Right ventricle myocardium superior (tissue), 1 donor: ENCODE data around the gene UPK3A. TPM values are rescaled to one million over a fixed set of nuclear protein-coding genes. Genes with fewer than 3 reads are reported as not detected.

Experiments used
- ATAC-seq: fragments of 200-7000 bp; cut with Tn5 transposase; one replicate; pipeline ENCODE4 v1.9.1; 2020; ENCODE audit warnings: mild to moderate bottlenecking; ENCODE audit not compliant: poor library complexity
- DNase-seq: peaks from one replicate; pipeline ENCODE4 v3.0.0-alpha.2; 2020
- intact Hi-C: fragments of 100-400 bp; cut with DNase I; formaldehyde crosslinking; loops from one replicate; pipeline ENCODE4 v1.11.2; 2022
- total RNA-seq: library from RNA; stranded (reverse); fragmentation: NEBNext Ultra II Directional; extraction: Animal tissue kit (Norgen Biotek cat#: 25700); gene quantifications from one replicate; pipeline ENCODE4 v1.2.1, GENCODE V29; 2021
- donor health status: DM: no; HTN: yes; CAD: no; lungs with severe emphysema.

UPK3A gene
- total RNA-seq, 1 donor from 2014 or later, result 0.65 TPM

DNA sequence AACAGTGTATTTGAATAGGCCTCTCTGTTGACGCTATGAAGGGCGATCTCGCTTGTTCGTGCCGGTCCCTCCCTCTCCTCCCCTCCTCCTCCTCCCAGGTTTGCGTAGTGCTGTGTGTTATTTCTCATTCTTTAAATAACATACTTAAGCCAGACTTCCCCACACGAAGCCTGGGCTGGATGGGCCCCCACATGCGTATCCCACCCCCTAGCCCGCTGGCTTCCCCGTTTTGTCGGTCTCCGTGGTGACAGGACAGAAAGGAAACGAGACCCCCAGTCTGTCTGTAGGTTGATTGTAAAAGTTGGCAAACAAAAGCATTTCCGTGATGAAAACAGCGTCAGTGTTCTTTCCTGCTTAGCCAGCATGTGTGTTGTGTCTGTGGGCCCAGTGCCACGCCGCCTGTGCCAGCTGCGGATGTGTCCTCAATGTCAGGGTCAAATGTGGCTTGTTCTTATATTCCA, 52.3 kb downstream of the UPK3A start:
- intact Hi-C loops, result loop anchor here (10.0 kb wide), 1 partner anchor 62 kb away; no protein-coding TSS in a partner anchor
- ATAC-seq, result peak; percentile 53
- DNase-seq, result peak; percentile 93

DNA sequence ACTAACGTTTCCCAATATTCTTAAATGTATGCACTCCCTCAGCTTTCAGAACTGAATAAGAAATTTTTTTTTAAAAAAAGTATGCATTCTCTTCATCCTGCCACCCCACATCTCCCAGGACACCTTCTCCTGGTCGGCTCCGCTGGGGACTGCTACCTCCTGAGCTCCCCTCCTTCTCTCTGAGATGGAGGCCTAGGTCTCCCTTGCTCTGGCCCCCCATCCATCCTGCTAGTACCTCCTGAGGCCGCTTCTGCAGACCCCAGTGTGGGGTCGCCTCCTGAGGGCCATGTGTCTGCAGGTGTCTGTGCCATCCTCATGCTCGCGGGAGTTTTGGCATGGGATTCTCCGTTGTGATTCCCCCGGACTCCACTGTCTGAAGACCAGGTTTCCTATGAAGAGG, 52.8 kb downstream of the UPK3A start:
- intact Hi-C loops, result loop anchor here (10.0 kb wide), 1 partner anchor 63 kb away; no protein-coding TSS in a partner anchor
- DNase-seq (no peak), ATAC-seq (no peak)

DNA sequence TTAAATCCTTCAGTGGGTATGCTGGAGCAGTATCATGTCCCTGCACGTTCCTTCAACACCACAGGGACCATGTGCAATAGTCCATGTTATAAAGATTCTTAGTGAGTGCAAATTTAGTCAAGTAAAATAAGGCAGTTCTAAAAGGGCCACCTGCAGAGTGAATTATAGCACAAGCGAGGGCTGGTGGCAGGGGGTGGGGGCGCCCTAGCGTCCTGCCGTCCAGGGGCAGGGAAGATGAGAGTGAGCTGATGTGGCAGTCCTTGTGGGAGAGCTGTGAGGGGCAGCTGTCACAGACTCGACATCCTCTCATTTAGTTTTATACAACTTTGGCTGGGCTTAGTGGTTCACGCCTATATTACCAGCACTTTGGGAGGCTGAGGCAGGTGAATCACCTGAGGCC, 54.0 kb downstream of the UPK3A start:
- ATAC-seq (no peak), DNase-seq (no peak)
- intact Hi-C loops, result loop anchor here (10.0 kb wide), 1 partner anchor 64 kb away; no protein-coding TSS in a partner anchor

DNA sequence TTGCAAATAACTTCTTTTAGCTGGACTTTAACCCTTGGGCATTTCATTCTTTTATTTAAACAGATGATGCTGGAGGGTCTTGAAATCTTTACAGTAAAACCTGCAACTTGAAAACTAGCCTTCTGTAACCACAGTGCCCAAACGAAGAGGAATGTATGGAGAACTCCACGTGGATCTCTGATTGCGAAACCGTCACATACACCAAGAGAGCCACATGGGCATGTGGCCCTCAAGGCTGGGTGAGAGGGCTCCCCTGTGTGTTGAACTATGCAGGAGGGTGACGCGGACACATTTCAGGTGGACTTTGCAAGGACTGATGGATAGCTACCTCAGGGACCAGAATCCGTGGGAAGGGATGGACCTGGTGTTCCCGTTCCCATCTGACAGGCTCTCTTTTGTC, 55.6 kb downstream of the UPK3A start:
- DNase-seq (no peak), ATAC-seq (no peak)
- intact Hi-C loops, result no loop called here

DNA sequence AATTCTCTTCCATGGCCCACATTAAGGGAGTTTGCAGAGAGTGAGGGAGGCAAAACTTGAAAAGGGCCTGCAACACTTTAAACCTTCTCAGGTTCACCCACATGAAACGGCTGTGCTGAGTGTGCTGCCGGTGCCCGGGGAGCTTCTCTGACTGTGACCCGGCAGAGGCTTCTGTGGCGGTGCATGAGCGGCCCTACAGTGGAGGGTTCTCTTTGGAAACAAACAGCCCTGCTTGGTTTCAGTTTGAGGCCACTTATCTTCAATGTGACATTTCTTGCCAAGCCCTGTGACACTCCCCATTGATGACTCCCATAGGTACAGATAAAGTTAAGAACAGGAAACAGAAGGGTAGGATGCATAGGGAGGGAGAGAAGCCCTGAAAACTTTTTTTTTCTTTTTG, 56.7 kb downstream of the UPK3A start:
- intact Hi-C loops, result no loop called here
- DNase-seq, result no peak
- ATAC-seq, result peak; percentile 59

DNA sequence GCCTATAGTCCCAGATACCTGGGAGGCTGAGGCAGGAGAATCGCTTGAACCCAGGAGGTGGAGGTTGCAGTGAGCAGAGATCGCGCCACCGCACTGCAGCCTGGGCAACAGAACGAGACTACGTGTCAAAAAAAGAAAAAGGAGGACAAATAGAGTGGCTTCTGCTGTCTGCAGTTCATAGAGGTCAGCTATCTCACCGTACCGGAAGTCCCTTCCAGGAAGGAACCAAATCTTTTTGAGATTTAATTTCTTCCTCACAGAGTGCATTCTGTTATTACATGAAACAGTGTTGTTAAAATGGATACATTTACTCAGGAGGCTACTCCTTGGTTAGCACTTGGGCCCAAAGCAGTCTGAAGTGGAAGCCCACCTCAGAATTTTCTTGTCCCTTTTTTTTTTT, 58.4 kb downstream of the UPK3A start:
- DNase-seq, result no peak
- no peak for ATAC-seq
- intact Hi-C loops, result no loop called here

DNA sequence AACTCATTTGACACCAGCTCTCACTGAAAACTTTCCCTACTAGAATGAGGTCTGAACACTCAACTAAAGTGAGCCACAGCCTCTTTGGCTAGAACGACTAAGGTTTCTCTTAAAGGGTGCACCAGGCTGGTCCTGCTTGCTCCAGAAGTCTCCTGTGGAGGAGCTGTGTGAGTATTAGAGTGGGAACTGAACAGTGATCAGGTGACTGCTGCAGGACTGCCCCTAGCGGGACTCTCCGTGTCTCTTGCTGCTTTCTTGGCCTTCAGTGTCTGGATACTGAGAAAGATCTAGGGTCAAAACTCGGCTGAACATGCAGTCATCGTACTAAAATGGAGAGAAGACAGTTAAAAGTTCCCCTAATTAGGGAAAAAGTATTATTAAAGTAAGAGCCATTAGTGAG, 59.6 kb downstream of the UPK3A start:
- DNase-seq (no peak), ATAC-seq (peak; percentile 53)
- intact Hi-C loops, result no loop called here

Other genes starting within 250 kb of the UPK3A start
- gene NUP50, start 121.0 kb upstream of the UPK3A start, total RNA-seq, result 19.1 TPM
- gene KIAA0930, start 44.1 kb upstream of the UPK3A start, total RNA-seq, result 18.6 TPM
- gene FAM118A, start 25.0 kb downstream of the UPK3A start, total RNA-seq, result 21.1 TPM
- not detected for gene SMC1B, start 128.7 kb downstream of the UPK3A start, total RNA-seq
- not detected for gene RIBC2, start 128.7 kb downstream of the UPK3A start, total RNA-seq
- gene FBLN1, start 217.9 kb downstream of the UPK3A start, total RNA-seq, result 89.5 TPM